Kidney (tissue), 14 donors: Measurements from ENCODE around the gene USP28. TPM values are rescaled to one million over a fixed set of nuclear protein-coding genes. Genes with fewer than 3 reads are reported as not detected.

ENCODE experiments used
- DNase-seq, 5 donors: peaks; one replicate each; pipeline ENCODE4 v3.0.0-alpha.2; 2013 to 2020
- FAIRE-seq: peaks from 2 replicates; lab custom pipeline; 2012; peaks lifted over from hg19 to GRCh38; lab: Jason Lieb, UNC
- H3K27ac ChIP-seq, 2 donors: one replicate each; pipeline ENCODE4 v1.7.0; 2013; ENCODE audit warnings: low read depth in 2 of 2, low read length in 2 of 2, inconsistent platforms in 1 of 2
- H3K27me3 ChIP-seq: one replicate; pipeline ENCODE4 v1.7.1; 2013; ENCODE audit warnings: low read length, inconsistent platforms; ENCODE audit not compliant: control insufficient read depth, insufficient read depth
- H3K36me3 ChIP-seq, 3 donors: one replicate each; pipeline versions ENCODE4 v1.7.0 to v1.7.1; 2013; ENCODE audit warnings: low read length in 3 of 3, control low read depth in 1 of 3, inconsistent platforms in 1 of 3; ENCODE audit not compliant: insufficient read depth in 3 of 3, control insufficient read depth in 2 of 3
- H3K4me1 ChIP-seq, 3 donors: one replicate each; pipeline versions ENCODE4 v1.7.0 to v1.7.1; 2013; ENCODE audit warnings: low read length in 3 of 3, inconsistent platforms in 1 of 3, low read depth in 1 of 3; ENCODE audit not compliant: control insufficient read depth in 2 of 3, insufficient read depth in 2 of 3
- H3K4me3 ChIP-seq, 3 donors: one replicate each; pipeline versions ENCODE4 v1.7.0 to v1.8.1; 2013; ENCODE audit warnings: low read length in 3 of 3, control low read depth in 1 of 3, inconsistent platforms in 1 of 3
- H3K9ac ChIP-seq, 3 donors: one replicate each; pipeline versions ENCODE4 v1.7.0 to v1.7.1; 2013; ENCODE audit warnings: low read length in 3 of 3, control low read depth in 1 of 3, inconsistent platforms in 1 of 3
- H3K9me3 ChIP-seq, 3 donors: one replicate each; pipeline versions ENCODE4 v1.7.0 to v1.7.1; 2013; ENCODE audit warnings: low read length in 3 of 3, control low read depth in 1 of 3, inconsistent platforms in 1 of 3; ENCODE audit not compliant: control insufficient read depth in 2 of 3, insufficient read depth in 1 of 3
- CTCF ChIP-seq: IDR thresholded peaks from 3 replicates; pipeline ENCODE4 v1.5.1; 2012; ENCODE audit warnings: mild to moderate bottlenecking, moderate library complexity, borderline replicate concordance; ENCODE audit not compliant: insufficient read depth; ENCODE audit errors: extremely low read depth
- intact Hi-C: fragments of 100-400 bp; cut with DNase I; formaldehyde crosslinking; loops from one replicate; pipeline ENCODE4 v1.11.1; 2022
- polyA plus RNA-seq: library from polyadenylated mRNA; stranded (reverse); fragments of 350-450 nt; fragmentation: Illumina TruSeq; extraction: RNeasy Lipid Tissue Mini Kit (QIAGEN cat#74804); gene quantifications from one replicate; pipeline ENCODE4 v1.2.3, GENCODE V29; 2014; ENCODE audit warnings: low read depth, low replicate concordance; ENCODE audit not compliant: insufficient read depth
- total RNA-seq: library from RNA; stranded (reverse); fragmentation: NEBNext Ultra II Directional; extraction: Animal tissue kit (Norgen Biotek cat#: 25700); gene quantifications from one replicate; pipeline ENCODE4 v1.2.1, GENCODE V29; 2021
- donor health status: control.
- donor health status: control.
- donor health status: control.
- donor health status: control.
- donor health status: control.
- donor health status: DM: yes; HTN: yes; CAD: no.
- donor health status: Normal renal cell carcinoma (clear cell type).

Gene USP28
- total and polyA plus RNA-seq, 2 donors from 2014 or later = 5.3 to 19.4 TPM

- no peaks in the 10 kb centered on the region for H3K36me3 ChIP-seq
- intact Hi-C loops = no loop called here
- FAIRE-seq (no peak), DNase-seq (peak in 2 of 5 donors; percentile 26 to 27)
- no peak overlapping the region for H3K27ac ChIP-seq
- no peak for TF ChIP-seq CTCF
- no peak overlapping the region for H3K4me3 ChIP-seq
- no peaks in the 10 kb centered on the region for H3K27me3 ChIP-seq
- no peaks in the 10 kb centered on the region for H3K9me3 ChIP-seq
- no peak overlapping the region for H3K9ac ChIP-seq
- H3K4me1 ChIP-seq = no peaks in the 10 kb centered on the region
Observed at GRCh38 chr11:113906038-113906437, 30.7 kb upstream of the USP28 start.

GRCh38 chr11:113904379-113905101 lies 29.2 kb upstream of the USP28 start, which contains the start of gene HTR3B:
TSS of gene HTR3B (plus strand) at chr11:113904796. CDS start at chr11:113904934, 138 bp downstream.
- Histone ChIP-seq H3K4me1 (no peaks in the 10 kb centered on the region), H3K9me3 (no peaks in the 10 kb centered on the region), H3K27me3 (no peaks in the 10 kb centered on the region), H3K9ac (no peak within 1 kb of the TSS), H3K27ac (no peak within 1 kb of the TSS), H3K36me3 (no peaks in the 10 kb centered on the region), H3K4me3 (no peak within 1 kb of the TSS)
- TF ChIP-seq CTCF = no peak
- intact Hi-C loops = no loop called here
- no peak for FAIRE-seq
- DNase-seq = no peak

- Histone ChIP-seq H3K4me3 (no peak overlapping the region), H3K9me3 (no peaks in the 10 kb centered on the region), H3K27ac (no peak overlapping the region), H3K27me3 (no peaks in the 10 kb centered on the region), H3K9ac (no peak overlapping the region), H3K36me3 (no peaks in the 10 kb centered on the region), H3K4me1 (no peaks in the 10 kb centered on the region)
- no peak for DNase-seq
- intact Hi-C loops = no loop called here
- FAIRE-seq = no peak
- TF ChIP-seq CTCF = no peak
Observed at GRCh38 chr11:113901141-113901540, 25.8 kb upstream of the USP28 start.
